GM19328 (cell line): ENCODE data around the gene PCNX3.
"Not testable (repeated sequence)": the region's sequence is repeated elsewhere in the genome, so short reads cannot be mapped to it uniquely, and the experiment has no call there.

Experiments
- ATAC-seq: cut with Tn5 transposase; IDR thresholded peaks from one replicate; pipeline ENCODE4 v1.9.1; 2021; ENCODE audit warnings: mild to moderate bottlenecking, moderate library complexity; ENCODE audit not compliant: unreplicated experiment

Gene PCNX3

GRCh38 chr11:65651589-65652510, 36.3 kb downstream of the PCNX3 start:
- ATAC-seq: no peak

GRCh38 chr11:65652511-65653228, 37.1 kb downstream of the PCNX3 start:
- peak; percentile 79 for ATAC-seq

GRCh38 chr11:65653229-65654225, 38.0 kb downstream of the PCNX3 start:
- no peak for ATAC-seq

GRCh38 chr11:65654375-65655349, 39.1 kb downstream of the PCNX3 start:
- no peak for ATAC-seq

- ATAC-seq: no peak
Measured at GRCh38 chr11:65655570-65656332, 40.2 kb downstream of the PCNX3 start.

- ATAC-seq: no peak
Measured at GRCh38 chr11:65657426-65657825, 41.9 kb downstream of the PCNX3 start.

GRCh38 chr11:65658174-65659021, 42.8 kb downstream of the PCNX3 start:
- no peak for ATAC-seq

GRCh38 chr11:65660038-65660437, 44.5 kb downstream of the PCNX3 start:
- no peak for ATAC-seq

GRCh38 chr11:65660908-65661307, 45.3 kb downstream of the PCNX3 start:
- ATAC-seq: not testable (repeated sequence)

- no peak for ATAC-seq
Measured at GRCh38 chr11:65661599-65662246, 46.1 kb downstream of the PCNX3 start.

GRCh38 chr11:65662247-65662798, 46.7 kb downstream of the PCNX3 start:
- no peak for ATAC-seq

GRCh38 chr11:65662799-65663638, 47.4 kb downstream of the PCNX3 start, which contains the start of gene RELA:
RELA (minus strand) TSS chr11:65662916; CDS start chr11:65662832, 84 bp downstream.
- ATAC-seq: peak; percentile 82

GRCh38 chr11:65663639-65664200, 48.1 kb downstream of the PCNX3 start:
- no peak for ATAC-seq

GRCh38 chr11:65672180-65672860, 56.7 kb downstream of the PCNX3 start:
- ATAC-seq: no peak

GRCh38 chr11:65672982-65673381, 57.4 kb downstream of the PCNX3 start:
- ATAC-seq: no peak
